Astrocyte (in vitro differentiated cells and primary cell): ENCODE measurements around the gene GHRHR. TPM values are rescaled to one million over a fixed set of nuclear protein-coding genes. Genes with fewer than 3 reads are reported as not detected.

Experiments
- DNase-seq: peaks from one replicate; pipeline ENCODE4 v3.0.0-alpha.2; 2010; ENCODE audit warnings: low read depth
- FAIRE-seq: peaks from 2 replicates; lab custom pipeline; 2011; peaks lifted over from hg19 to GRCh38; lab: Jason Lieb, UNC
- H2AFZ ChIP-seq: 2 replicates; pipeline ENCODE4 v1.6.0; 2012; ENCODE audit warnings: low read depth, low read length, inconsistent platforms
- H3K27ac ChIP-seq: 2 replicates; pipeline ENCODE4 v1.5.1; 2011; ENCODE audit warnings: low read depth, low read length, inconsistent platforms
- H3K27me3 ChIP-seq: 2 replicates; pipeline ENCODE4 v1.6.0; 2011; ENCODE audit warnings: low read length, inconsistent platforms; ENCODE audit not compliant: insufficient read depth
- H3K36me3 ChIP-seq: 2 replicates; pipeline ENCODE4 v1.5.1; 2011; ENCODE audit warnings: low read length, inconsistent platforms; ENCODE audit not compliant: insufficient read depth
- H3K4me1 ChIP-seq: 2 replicates; pipeline ENCODE4 v1.5.1; 2011; ENCODE audit warnings: low read length, inconsistent platforms; ENCODE audit not compliant: insufficient read depth
- H3K4me2 ChIP-seq: 2 replicates; pipeline ENCODE4 v1.6.0; 2012; ENCODE audit warnings: low read length, inconsistent platforms
- H3K4me3 ChIP-seq: 2 replicates; pipeline ENCODE4 v1.5.1; 2011; ENCODE audit warnings: low read depth, mild to moderate bottlenecking, low read length, inconsistent platforms; ENCODE audit not compliant: insufficient read depth
- H3K79me2 ChIP-seq: 2 replicates; pipeline ENCODE4 v1.6.0; 2012; ENCODE audit warnings: mild to moderate bottlenecking, low read length, inconsistent platforms; ENCODE audit not compliant: insufficient read depth
- H3K9ac ChIP-seq: 2 replicates; pipeline ENCODE4 v1.6.0; 2012; ENCODE audit warnings: mild to moderate bottlenecking, low read length, inconsistent platforms
- H3K9me3 ChIP-seq: 2 replicates; pipeline ENCODE4 v1.5.1; 2012; ENCODE audit warnings: low read depth, mild to moderate bottlenecking, low read length, inconsistent platforms; ENCODE audit not compliant: insufficient read depth
- H4K20me1 ChIP-seq: 2 replicates; pipeline ENCODE4 v1.6.0; 2012; ENCODE audit warnings: low read length, inconsistent platforms; ENCODE audit not compliant: insufficient read depth
- H3K27ac Mint-ChIP-seq: one replicate; pipeline ENCODE4 v1.8.0; 2021; ENCODE audit warnings: mild to moderate bottlenecking, mixed read lengths; ENCODE audit not compliant: unreplicated experiment
- H3K27me3 Mint-ChIP-seq: one replicate; pipeline ENCODE4 v1.8.0; 2021; ENCODE audit warnings: low read depth, mixed read lengths; ENCODE audit not compliant: unreplicated experiment
- H3K36me3 Mint-ChIP-seq: one replicate; pipeline ENCODE4 v1.8.0; 2021; ENCODE audit warnings: low read depth, mixed read lengths; ENCODE audit not compliant: unreplicated experiment
- H3K4me1 Mint-ChIP-seq: one replicate; pipeline ENCODE4 v1.8.0; 2021; ENCODE audit warnings: low read depth, mixed read lengths; ENCODE audit not compliant: unreplicated experiment
- H3K4me3 Mint-ChIP-seq: one replicate; pipeline ENCODE4 v1.8.0; 2021; ENCODE audit warnings: mild to moderate bottlenecking, moderate library complexity, mixed read lengths; ENCODE audit not compliant: unreplicated experiment
- H3K9me3 Mint-ChIP-seq: one replicate; pipeline ENCODE4 v1.8.0; 2021; ENCODE audit warnings: mild to moderate bottlenecking, mixed read lengths; ENCODE audit not compliant: unreplicated experiment
- EZH2 ChIP-seq: IDR thresholded peaks from 2 replicates; pipeline ENCODE4 v1.6.1; 2012; ENCODE audit warnings: mild to moderate bottlenecking, low read length, inconsistent platforms; ENCODE audit not compliant: insufficient read depth
- total RNA-seq: library from RNA; stranded (reverse); gene quantifications from 2 replicates; pipeline ENCODE4 v1.2.1, GENCODE V29; 2021
- TF ChIP-seq, protein P1 (sequence below): IDR thresholded peaks from 2 replicates; pipeline ENCODE4 v1.5.1; 2011; ENCODE audit warnings: low read depth, mild to moderate bottlenecking, inconsistent platforms, low read length, moderate library complexity; ENCODE audit not compliant: insufficient read depth

Gene GHRHR
- total RNA-seq, 1 donor from 2014 or later: not detected

DNA sequence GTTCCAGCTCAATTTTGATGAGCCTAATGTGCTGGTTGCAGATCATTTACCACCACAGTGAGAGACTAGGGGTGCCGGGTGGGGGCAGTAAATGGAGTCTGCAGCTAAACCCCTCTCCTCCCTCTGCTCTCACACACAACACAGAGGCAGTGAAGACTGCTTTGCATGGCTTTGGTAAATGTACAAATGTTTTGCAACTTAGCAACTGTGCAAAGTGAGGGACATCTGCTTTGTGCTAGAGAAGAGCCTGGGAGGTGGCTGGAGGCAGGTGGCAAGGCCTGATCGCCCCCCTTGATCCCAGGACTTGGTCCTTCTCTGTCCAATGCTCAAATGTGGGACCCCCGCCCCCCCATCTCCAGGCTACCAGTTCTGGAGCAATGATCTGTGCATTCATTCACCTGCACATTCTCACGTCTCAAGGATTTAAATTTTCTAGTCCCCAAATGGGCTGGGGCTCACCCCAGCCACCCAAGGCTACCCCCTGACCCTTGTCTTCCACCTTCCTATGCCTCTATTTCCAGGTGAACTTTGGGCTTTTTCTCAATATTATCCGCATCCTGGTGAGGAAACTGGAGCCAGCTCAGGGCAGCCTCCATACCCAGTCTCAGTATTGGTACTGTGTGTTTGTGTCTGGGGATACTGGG lies 11.6 kb downstream of the GHRHR start:
- Mint-ChIP-seq H3K27me3 (peaks cover 75% of the 10 kb centered on the region), H3K27ac (no peak overlapping the region), H3K4me3 (no peak overlapping the region), H3K9me3 (no peaks in the 10 kb centered on the region), H3K36me3 (peaks cover 3% of the 10 kb centered on the region), H3K4me1 (peaks cover 2% of the 10 kb centered on the region)
- no peak overlapping the region for H2AFZ ChIP-seq
- H3K4me2 ChIP-seq: no peak overlapping the region
- FAIRE-seq (no peak), DNase-seq (no peak)
- no peaks in the 10 kb centered on the region for H3K9me3 ChIP-seq
- H3K27me3 ChIP-seq: peaks cover 58% of the 10 kb centered on the region
- H3K27ac ChIP-seq: no peak overlapping the region
- H3K36me3 ChIP-seq: no peaks in the 10 kb centered on the region
- H3K4me3 ChIP-seq: no peak overlapping the region
- no peaks in the 10 kb centered on the region for H3K4me1 ChIP-seq
- no peaks in the 10 kb centered on the region for H3K79me2 ChIP-seq
- peaks cover 5% of the 10 kb centered on the region for H4K20me1 ChIP-seq
- H3K9ac ChIP-seq: no peak overlapping the region
- TF ChIP-seq, protein P1, sequence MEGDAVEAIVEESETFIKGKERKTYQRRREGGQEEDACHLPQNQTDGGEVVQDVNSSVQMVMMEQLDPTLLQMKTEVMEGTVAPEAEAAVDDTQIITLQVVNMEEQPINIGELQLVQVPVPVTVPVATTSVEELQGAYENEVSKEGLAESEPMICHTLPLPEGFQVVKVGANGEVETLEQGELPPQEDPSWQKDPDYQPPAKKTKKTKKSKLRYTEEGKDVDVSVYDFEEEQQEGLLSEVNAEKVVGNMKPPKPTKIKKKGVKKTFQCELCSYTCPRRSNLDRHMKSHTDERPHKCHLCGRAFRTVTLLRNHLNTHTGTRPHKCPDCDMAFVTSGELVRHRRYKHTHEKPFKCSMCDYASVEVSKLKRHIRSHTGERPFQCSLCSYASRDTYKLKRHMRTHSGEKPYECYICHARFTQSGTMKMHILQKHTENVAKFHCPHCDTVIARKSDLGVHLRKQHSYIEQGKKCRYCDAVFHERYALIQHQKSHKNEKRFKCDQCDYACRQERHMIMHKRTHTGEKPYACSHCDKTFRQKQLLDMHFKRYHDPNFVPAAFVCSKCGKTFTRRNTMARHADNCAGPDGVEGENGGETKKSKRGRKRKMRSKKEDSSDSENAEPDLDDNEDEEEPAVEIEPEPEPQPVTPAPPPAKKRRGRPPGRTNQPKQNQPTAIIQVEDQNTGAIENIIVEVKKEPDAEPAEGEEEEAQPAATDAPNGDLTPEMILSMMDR: no peak
- no peak for TF ChIP-seq EZH2

DNA sequence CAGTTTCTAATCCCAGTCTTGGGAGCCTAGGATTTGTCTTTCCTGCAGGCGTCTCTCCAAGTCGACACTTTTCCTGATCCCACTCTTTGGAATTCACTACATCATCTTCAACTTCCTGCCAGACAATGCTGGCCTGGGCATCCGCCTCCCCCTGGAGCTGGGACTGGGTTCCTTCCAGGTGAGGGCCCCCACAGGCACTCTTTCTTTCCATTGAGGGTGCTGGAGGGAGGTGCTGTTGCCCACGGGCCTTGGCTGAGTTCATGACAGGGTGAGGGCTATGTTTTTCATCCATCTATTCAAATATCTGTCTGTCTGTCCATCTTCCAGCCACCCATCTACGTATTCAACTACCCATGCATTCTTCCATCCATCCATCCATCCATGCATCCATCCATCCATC lies 12.6 kb downstream of the GHRHR start:
- H3K9ac ChIP-seq: no peak overlapping the region
- FAIRE-seq: no peak
- no peak overlapping the region for H3K4me2 ChIP-seq
- H3K79me2 ChIP-seq: no peaks in the 10 kb centered on the region
- H3K4me3 ChIP-seq: no peak overlapping the region
- peaks cover 75% of the 10 kb centered on the region for H3K27me3 Mint-ChIP-seq
- H3K27ac Mint-ChIP-seq: no peak overlapping the region
- DNase-seq: no peak
- peaks cover 2% of the 10 kb centered on the region for H3K4me1 Mint-ChIP-seq
- H3K9me3 Mint-ChIP-seq: no peaks in the 10 kb centered on the region
- H3K9me3 ChIP-seq: no peaks in the 10 kb centered on the region
- peaks cover 5% of the 10 kb centered on the region for H4K20me1 ChIP-seq
- H3K4me1 ChIP-seq: no peaks in the 10 kb centered on the region
- no peak overlapping the region for H2AFZ ChIP-seq
- peaks cover 3% of the 10 kb centered on the region for H3K36me3 Mint-ChIP-seq
- no peak for TF ChIP-seq EZH2
- TF ChIP-seq, protein P1: no peak
- no peak overlapping the region for H3K4me3 Mint-ChIP-seq
- H3K36me3 ChIP-seq: no peaks in the 10 kb centered on the region
- peaks cover 51% of the 10 kb centered on the region for H3K27me3 ChIP-seq
- H3K27ac ChIP-seq: no peak overlapping the region

DNA sequence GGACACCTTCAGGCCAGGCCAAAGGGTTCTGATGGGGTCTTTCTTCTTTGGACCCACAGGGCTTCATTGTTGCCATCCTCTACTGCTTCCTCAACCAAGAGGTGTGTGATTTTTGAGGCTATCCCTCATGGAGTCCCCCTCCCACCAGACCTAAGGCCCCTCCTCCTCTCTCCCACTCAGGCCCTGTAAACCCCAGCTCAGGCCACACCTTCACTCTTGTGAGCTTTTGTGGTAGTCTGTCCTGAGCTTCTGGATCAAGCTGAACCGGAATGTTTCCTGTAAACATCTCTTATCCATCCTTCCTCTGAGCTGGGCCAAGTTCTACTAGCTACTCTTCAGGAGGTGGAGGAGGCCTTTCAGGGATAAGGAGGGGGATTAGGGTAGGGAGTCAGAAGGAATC lies 13.5 kb downstream of the GHRHR start:
- no peak overlapping the region for H3K4me3 Mint-ChIP-seq
- Histone ChIP-seq H3K9ac (no peak overlapping the region), H3K4me3 (no peak overlapping the region), H3K79me2 (no peaks in the 10 kb centered on the region), H3K36me3 (no peaks in the 10 kb centered on the region), H3K27ac (no peak overlapping the region), H2AFZ (no peak overlapping the region), H3K27me3 (peaks cover 43% of the 10 kb centered on the region), H3K9me3 (no peaks in the 10 kb centered on the region), H3K4me1 (no peaks in the 10 kb centered on the region), H4K20me1 (peaks cover 5% of the 10 kb centered on the region), H3K4me2 (no peak overlapping the region)
- H3K27me3 Mint-ChIP-seq: peaks cover 67% of the 10 kb centered on the region
- H3K9me3 Mint-ChIP-seq: no peaks in the 10 kb centered on the region
- no peak for FAIRE-seq
- no peak for DNase-seq
- H3K36me3 Mint-ChIP-seq: peaks cover 3% of the 10 kb centered on the region
- H3K4me1 Mint-ChIP-seq: peaks cover 2% of the 10 kb centered on the region
- H3K27ac Mint-ChIP-seq: no peak overlapping the region
- TF ChIP-seq, protein P1: no peak
- TF ChIP-seq EZH2: no peak
